Cerebellar nuclear complex (tissue), 1 donor: ENCODE results near the gene FKBP5.

Experiments
- DNase-seq, 2 experiments: peaks; one replicate each; lab custom pipeline; 2025; lab: John Stamatoyannopoulos, UW

The FKBP5 gene

GRCh38 chr6:35662999-35663398, 25.7 kb downstream of the FKBP5 start:
- no peak for DNase-seq

- no peak for DNase-seq
Measured at GRCh38 chr6:35654883-35655282, 33.8 kb downstream of the FKBP5 start.

- DNase-seq, result no peak
Measured at GRCh38 chr6:35651244-35651643, 37.5 kb downstream of the FKBP5 start.

- no peak for DNase-seq
Measured at GRCh38 chr6:35650015-35650414, 38.7 kb downstream of the FKBP5 start.

GRCh38 chr6:35648203-35648602, 40.5 kb downstream of the FKBP5 start:
- no peak for DNase-seq

- DNase-seq, result no peak
Measured at GRCh38 chr6:35647400-35647799, 41.3 kb downstream of the FKBP5 start.

- no peak for DNase-seq
Measured at GRCh38 chr6:35643162-35643535, 45.6 kb downstream of the FKBP5 start.

GRCh38 chr6:35642471-35643161, 46.1 kb downstream of the FKBP5 start:
- DNase-seq, result no peak

- DNase-seq, result no peak
Measured at GRCh38 chr6:35640017-35640664, 48.6 kb downstream of the FKBP5 start.

GRCh38 chr6:35638679-35639078, 50.0 kb downstream of the FKBP5 start:
- DNase-seq, result no peak

GRCh38 chr6:35637911-35638310, 50.8 kb downstream of the FKBP5 start:
- no peak for DNase-seq

- no peak for DNase-seq
Measured at GRCh38 chr6:35635601-35636597, 52.8 kb downstream of the FKBP5 start.

GRCh38 chr6:35634316-35634715, 54.4 kb downstream of the FKBP5 start:
- DNase-seq, result no peak

- no peak for DNase-seq
Measured at GRCh38 chr6:35633579-35634089, 55.1 kb downstream of the FKBP5 start.

GRCh38 chr6:35629876-35630378, 58.8 kb downstream of the FKBP5 start:
- DNase-seq, result no peak

- DNase-seq, result no peak
Measured at GRCh38 chr6:35626401-35626800, 62.3 kb downstream of the FKBP5 start.

- no peak for DNase-seq
Measured at GRCh38 chr6:35624341-35625070, 64.2 kb downstream of the FKBP5 start.

- DNase-seq, result no peak
Measured at GRCh38 chr6:35622283-35622682, 66.4 kb downstream of the FKBP5 start.

GRCh38 chr6:35620706-35621105, 68.0 kb downstream of the FKBP5 start:
- no peak for DNase-seq

- DNase-seq, result no peak
Measured at GRCh38 chr6:35613762-35614161, 75.0 kb downstream of the FKBP5 start.

GRCh38 chr6:35611240-35611639, 77.5 kb downstream of the FKBP5 start:
- DNase-seq, result no peak

- DNase-seq, result no peak
Measured at GRCh38 chr6:35610830-35611229, 77.9 kb downstream of the FKBP5 start.
